Osteoblast (primary cell): ENCODE data around the gene ARL2. TPM values are rescaled to one million over a fixed set of nuclear protein-coding genes. Genes with fewer than 3 reads are reported as not detected.
A peak's percentile ranks its signal among the peaks of the same experiment; 100 is the strongest.

Experiments used
- DNase-seq: peaks from one replicate; pipeline ENCODE4 v3.0.0; 2011; ENCODE audit warnings: low spot score, mixed read lengths; ENCODE audit not compliant: insufficient read length; ENCODE audit errors: missing footprints
- H2AFZ ChIP-seq: 2 replicates; pipeline ENCODE4 v1.6.0; 2011; ENCODE audit warnings: mild to moderate bottlenecking, low read length
- H3K27ac ChIP-seq: 2 replicates; pipeline ENCODE4 v1.5.1; 2011; ENCODE audit warnings: mild to moderate bottlenecking, low read depth, low read length, moderate library complexity
- H3K27me3 ChIP-seq: 2 replicates; pipeline ENCODE4 v1.6.0; 2012; ENCODE audit warnings: mild to moderate bottlenecking, control low read depth, inconsistent platforms, low read length, moderate library complexity; ENCODE audit not compliant: insufficient read depth
- H3K36me3 ChIP-seq: 2 replicates; pipeline ENCODE4 v1.5.1; 2011; ENCODE audit warnings: mild to moderate bottlenecking, low read length, control low read depth, moderate library complexity; ENCODE audit not compliant: insufficient read depth
- H3K4me1 ChIP-seq: 2 replicates; pipeline ENCODE4 v1.5.1; 2011; ENCODE audit warnings: mild to moderate bottlenecking, low read length, control low read depth, moderate library complexity; ENCODE audit not compliant: insufficient read depth
- H3K4me2 ChIP-seq: 2 replicates; pipeline ENCODE4 v1.6.0; 2011; ENCODE audit warnings: mild to moderate bottlenecking, low read length; ENCODE audit not compliant: insufficient read depth
- H3K4me3 ChIP-seq: fragments of 200-600 bp; sonication (generic); 3 replicates; pipeline ENCODE4 v1.5.1; 2012; ENCODE audit warnings: mild to moderate bottlenecking, low read length, inconsistent platforms; ENCODE audit not compliant: insufficient read depth
- H3K79me2 ChIP-seq: 2 replicates; pipeline ENCODE4 v1.6.0; 2012; ENCODE audit warnings: mild to moderate bottlenecking, low read length, control low read depth, inconsistent platforms; ENCODE audit not compliant: insufficient read depth
- H3K9me3 ChIP-seq: 2 replicates; pipeline ENCODE4 v1.5.1; 2011; ENCODE audit warnings: low read depth, low read length, control low read depth
- H4K20me1 ChIP-seq: 2 replicates; pipeline ENCODE4 v1.6.0; 2012; ENCODE audit warnings: mild to moderate bottlenecking, low read length, control low read depth; ENCODE audit not compliant: insufficient read depth
- total RNA-seq: library from RNA; depleted of rRNA; stranded (reverse); fragments of >200 nt; gene quantifications from 2 replicates; pipeline ENCODE4 v1.2.3, GENCODE V29; 2012
- TF ChIP-seq, protein P1 (sequence below): IDR thresholded peaks from 2 replicates; pipeline ENCODE4 v1.5.1; 2011; ENCODE audit warnings: mild to moderate bottlenecking, low read depth, low read length, moderate library complexity; ENCODE audit errors: extremely low read depth

The ARL2 gene
- total RNA-seq, 1 donor: 78.5 TPM

DNA sequence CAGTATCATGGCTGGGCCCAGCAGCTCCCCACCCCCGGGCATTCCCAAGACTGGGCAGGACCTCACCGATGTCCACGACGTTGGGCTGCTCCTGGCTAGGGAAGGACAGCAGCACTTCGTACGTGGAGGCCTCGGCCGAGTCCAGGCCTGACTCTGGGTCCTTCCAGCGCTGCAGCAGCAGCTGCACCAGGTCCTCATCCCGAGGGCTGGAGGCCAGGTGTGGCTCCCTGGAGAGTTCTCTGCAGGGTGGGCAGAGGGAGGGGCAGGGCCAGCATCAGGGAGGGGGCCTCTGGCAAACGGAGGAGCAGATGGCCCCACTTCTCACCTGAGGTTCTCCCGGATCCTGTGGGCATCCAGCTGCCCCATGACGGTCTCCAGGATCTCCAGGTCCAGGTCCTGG, 44.1 kb downstream of the ARL2 start:
- no peak overlapping the region for H3K27ac ChIP-seq
- TF ChIP-seq, protein P1, sequence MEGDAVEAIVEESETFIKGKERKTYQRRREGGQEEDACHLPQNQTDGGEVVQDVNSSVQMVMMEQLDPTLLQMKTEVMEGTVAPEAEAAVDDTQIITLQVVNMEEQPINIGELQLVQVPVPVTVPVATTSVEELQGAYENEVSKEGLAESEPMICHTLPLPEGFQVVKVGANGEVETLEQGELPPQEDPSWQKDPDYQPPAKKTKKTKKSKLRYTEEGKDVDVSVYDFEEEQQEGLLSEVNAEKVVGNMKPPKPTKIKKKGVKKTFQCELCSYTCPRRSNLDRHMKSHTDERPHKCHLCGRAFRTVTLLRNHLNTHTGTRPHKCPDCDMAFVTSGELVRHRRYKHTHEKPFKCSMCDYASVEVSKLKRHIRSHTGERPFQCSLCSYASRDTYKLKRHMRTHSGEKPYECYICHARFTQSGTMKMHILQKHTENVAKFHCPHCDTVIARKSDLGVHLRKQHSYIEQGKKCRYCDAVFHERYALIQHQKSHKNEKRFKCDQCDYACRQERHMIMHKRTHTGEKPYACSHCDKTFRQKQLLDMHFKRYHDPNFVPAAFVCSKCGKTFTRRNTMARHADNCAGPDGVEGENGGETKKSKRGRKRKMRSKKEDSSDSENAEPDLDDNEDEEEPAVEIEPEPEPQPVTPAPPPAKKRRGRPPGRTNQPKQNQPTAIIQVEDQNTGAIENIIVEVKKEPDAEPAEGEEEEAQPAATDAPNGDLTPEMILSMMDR: no peak
- peaks cover 9% of the 10 kb centered on the region for H3K27me3 ChIP-seq
- no peak overlapping the region for H3K4me2 ChIP-seq
- H3K9me3 ChIP-seq: no peaks in the 10 kb centered on the region
- H3K4me3 ChIP-seq: no peak overlapping the region
- no peaks in the 10 kb centered on the region for H3K79me2 ChIP-seq
- H4K20me1 ChIP-seq: no peaks in the 10 kb centered on the region
- no peaks in the 10 kb centered on the region for H3K36me3 ChIP-seq
- H2AFZ ChIP-seq: no peak overlapping the region
- peak; percentile 23 for DNase-seq
- no peaks in the 10 kb centered on the region for H3K4me1 ChIP-seq

DNA sequence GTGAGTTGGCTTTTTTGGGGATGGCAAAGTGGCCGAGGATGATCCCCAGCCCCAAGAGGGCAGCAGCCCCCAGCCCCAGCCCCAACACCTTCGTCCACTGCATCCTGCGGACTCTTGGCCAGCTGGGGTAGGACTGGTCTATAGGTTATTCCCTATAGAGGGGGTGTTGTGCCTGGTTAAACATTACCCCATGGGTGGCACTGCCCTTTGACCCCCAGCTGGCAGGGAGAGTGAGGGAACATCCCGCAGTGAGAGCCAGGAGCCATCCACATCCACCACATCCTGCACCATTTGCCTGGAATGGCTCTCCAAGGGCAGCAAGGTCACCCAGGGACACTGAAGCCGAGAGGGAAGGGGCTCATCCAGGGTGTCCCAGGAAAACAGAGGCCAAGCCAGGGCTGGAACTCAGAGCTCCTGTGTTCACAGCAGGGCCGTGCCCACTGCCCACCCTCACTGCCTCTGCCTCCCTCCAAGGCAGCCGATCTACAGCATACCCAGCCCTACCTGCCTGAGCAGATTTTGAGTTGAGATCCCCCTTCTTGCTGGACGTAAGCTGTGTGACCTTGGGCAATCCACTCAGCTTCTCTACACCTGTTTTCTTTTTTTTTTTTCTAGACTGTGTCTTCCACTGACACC, 44.6 kb downstream of the ARL2 start, which contains the start of gene NAALADL1:
Gene NAALADL1, minus strand, starts transcription at position 135 of the 636 bp plus-strand sequence. Its CDS starts 32 bp downstream, at position 103.
- Histone ChIP-seq H3K4me3 (no peak within 1 kb of the TSS), H3K79me2 (no peaks in the 10 kb centered on the region), H3K27me3 (peaks cover 9% of the 10 kb centered on the region), H2AFZ (no peak within 1 kb of the TSS), H4K20me1 (no peaks in the 10 kb centered on the region), H3K4me1 (no peaks in the 10 kb centered on the region), H3K36me3 (no peaks in the 10 kb centered on the region), H3K4me2 (no peak within 1 kb of the TSS), H3K9me3 (no peaks in the 10 kb centered on the region), H3K27ac (no peak within 1 kb of the TSS)
- TF ChIP-seq, protein P1: no peak
- DNase-seq: peak; percentile 62

DNA sequence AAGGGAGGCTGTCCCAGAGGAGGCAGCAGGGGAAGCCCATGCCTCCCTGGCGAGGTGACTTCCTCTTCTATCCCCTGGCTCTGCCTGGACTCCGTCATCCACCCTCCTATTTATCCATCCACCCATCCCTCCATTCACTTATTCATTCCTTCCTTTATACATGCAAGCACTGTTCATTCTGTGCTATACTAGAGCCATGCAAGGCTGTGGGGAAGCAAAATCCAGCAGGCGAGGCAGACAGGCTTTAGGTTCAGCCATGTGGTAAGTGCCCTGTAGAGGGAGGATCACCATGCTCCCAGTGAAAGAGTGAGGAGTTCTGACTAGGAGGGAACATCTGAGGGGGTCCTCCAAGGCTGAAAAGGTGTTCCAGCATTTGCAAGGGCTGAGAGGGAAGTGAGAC, 45.6 kb downstream of the ARL2 start:
- no peak overlapping the region for H3K27ac ChIP-seq
- no peak overlapping the region for H3K4me2 ChIP-seq
- H3K4me3 ChIP-seq: no peak overlapping the region
- no peaks in the 10 kb centered on the region for H3K9me3 ChIP-seq
- no peaks in the 10 kb centered on the region for H4K20me1 ChIP-seq
- no peak overlapping the region for H2AFZ ChIP-seq
- no peaks in the 10 kb centered on the region for H3K4me1 ChIP-seq
- peaks cover 5% of the 10 kb centered on the region for H3K27me3 ChIP-seq
- H3K79me2 ChIP-seq: no peaks in the 10 kb centered on the region
- H3K36me3 ChIP-seq: no peaks in the 10 kb centered on the region
- peak; percentile 42 for DNase-seq
- TF ChIP-seq, protein P1: no peak

DNA sequence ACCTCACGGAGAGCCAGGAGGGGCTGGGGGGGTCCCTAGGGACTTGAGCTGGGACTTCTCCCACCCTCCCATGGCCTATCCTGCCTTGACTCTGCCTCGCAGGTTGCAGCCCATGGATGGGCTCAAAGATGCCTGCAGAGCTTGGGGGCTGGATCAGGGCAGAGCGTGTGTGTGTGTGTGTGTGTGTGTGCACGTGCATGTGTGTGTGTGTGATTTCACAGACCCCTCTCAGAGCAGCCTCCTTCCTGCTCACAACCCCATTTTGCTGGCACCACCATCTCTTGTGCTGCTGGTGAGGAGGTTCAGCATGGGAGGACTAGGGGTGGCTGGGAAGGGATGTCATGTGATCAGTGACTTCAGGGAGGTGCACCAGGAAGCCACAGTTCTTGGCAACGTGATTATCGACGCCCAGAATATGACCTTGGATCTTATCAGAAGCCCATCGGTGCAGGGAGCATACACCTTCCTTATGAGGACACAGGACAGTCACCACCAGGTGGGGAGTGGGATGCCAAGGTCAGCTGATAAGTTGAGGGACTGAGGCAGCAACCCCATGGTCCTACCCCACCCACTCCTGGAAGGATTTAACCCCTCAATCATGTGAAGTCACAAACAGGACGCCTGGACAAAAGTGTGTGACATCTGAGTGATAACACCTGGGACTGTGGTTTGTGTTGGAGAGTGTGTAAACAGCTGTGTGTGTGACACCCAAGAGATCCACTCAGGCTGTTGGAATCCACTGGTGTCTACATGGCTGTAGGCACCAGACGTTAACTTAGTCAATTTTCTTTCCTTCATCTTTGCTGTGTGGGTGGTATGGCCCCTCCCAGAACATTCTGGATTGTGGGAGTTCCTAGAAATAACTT, 46.2 kb downstream of the ARL2 start:
- Histone ChIP-seq H3K4me3 (no peak overlapping the region), H4K20me1 (no peaks in the 10 kb centered on the region), H3K79me2 (no peaks in the 10 kb centered on the region), H3K4me1 (no peaks in the 10 kb centered on the region), H3K4me2 (no peak overlapping the region), H3K27ac (no peak overlapping the region), H3K9me3 (no peaks in the 10 kb centered on the region), H3K36me3 (no peaks in the 10 kb centered on the region), H3K27me3 (peaks cover 3% of the 10 kb centered on the region), H2AFZ (no peak overlapping the region)
- DNase-seq: peak; percentile 69
- TF ChIP-seq, protein P1: no peak
